ENCODE measurements around the gene PDE4D.

PDE4D gene

GRCh38 chr5:59164041-59164830, 729.3 kb downstream of the PDE4D start:
- in situ Hi-C loops (cut with MboI; ENCODE audit: low pct_unique_long_range_greater_than_20kb, low sequenced_read_pairs): loop anchor here (25.0 kb wide), 1 partner anchor 277 kb away; no protein-coding TSS in a partner anchor

DNA sequence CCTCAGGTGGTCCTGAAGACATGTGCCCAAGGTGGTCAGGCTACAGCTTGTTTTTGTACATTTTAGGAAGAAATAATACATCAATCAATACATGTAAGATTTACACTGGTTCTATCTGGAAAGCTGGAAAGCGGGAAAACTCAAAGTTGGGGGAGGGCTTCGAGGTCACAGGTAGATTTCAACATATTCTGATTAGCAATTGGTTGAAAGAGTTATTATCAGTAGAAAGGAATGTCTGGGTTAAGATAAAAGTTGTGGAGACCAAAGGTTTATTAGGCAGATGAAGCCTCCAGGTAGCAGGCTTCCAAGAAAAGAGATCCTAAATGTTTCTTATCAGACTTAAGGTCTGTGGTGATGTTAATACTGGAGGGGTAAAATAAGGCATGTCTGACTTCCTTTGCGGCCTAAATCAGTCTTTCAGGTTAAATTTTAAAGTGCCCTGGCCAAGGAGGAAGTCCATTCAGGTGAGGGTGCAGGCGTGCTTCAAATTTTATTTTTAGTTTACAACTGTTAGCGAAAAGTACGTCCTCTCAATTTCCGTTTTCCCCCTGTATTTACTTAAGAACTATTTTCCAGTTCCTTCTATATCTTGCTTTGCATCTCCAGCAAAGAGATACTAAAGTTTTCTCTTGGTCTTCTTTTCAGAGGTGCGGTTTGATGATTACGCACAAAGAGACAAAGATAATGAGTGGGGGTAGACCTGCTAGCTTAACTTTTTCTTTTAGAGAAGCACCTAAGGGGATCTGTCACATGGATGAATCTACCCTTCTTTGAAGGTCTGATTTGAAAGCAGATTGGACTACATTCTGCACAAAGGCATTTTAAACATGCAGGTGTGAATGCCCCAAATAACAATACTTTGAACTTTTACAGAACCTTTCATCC, 732.1 kb downstream of the PDE4D start:
- DNase-seq: no peak
- in situ Hi-C loops (cut with MboI; ENCODE audit: low pct_unique_long_range_greater_than_20kb, low sequenced_read_pairs): loop anchor here (25.0 kb wide), 1 partner anchor 274 kb away; no protein-coding TSS in a partner anchor

More at GRCh38 chr5:59164041-59164830, 729.3 kb downstream of the PDE4D start:
- no peak for DNase-seq

- in situ Hi-C loops (cut with MboI; ENCODE audit: low pct_unique_long_range_greater_than_20kb, low sequenced_read_pairs): loop anchor here (25.0 kb wide), 1 partner anchor 272 kb away; no protein-coding TSS in a partner anchor
- no peak for DNase-seq
Observed at GRCh38 chr5:59158637-59159391, 734.7 kb downstream of the PDE4D start.

DNA sequence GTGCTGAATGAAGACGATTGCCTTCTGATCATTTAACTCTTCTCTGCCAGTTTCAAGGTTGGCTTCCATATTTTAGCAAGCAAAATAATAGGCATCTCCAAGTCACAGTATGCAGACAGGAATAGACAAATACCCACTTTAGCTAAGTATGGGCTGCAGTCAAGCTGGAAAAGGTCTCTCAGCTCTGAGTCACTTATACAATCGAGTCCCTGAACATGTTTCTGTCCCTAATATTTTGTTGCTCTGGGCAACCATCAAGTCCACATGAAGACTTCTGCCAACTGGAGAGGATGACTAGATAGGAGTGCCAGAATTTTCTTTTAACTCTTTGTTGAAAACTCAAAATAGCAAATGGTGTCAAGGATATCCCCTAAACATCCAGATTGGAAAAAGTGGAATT, 735.4 kb downstream of the PDE4D start:
- no peak for DNase-seq
- in situ Hi-C loops (cut with MboI; ENCODE audit: low pct_unique_long_range_greater_than_20kb, low sequenced_read_pairs): loop anchor here (25.0 kb wide), 1 partner anchor 271 kb away; no protein-coding TSS in a partner anchor

GRCh38 chr5:59157068-59157467, 736.5 kb downstream of the PDE4D start:
- in situ Hi-C loops (cut with MboI; ENCODE audit: low pct_unique_long_range_greater_than_20kb, low sequenced_read_pairs): loop anchor here (25.0 kb wide), 1 partner anchor 270 kb away; no protein-coding TSS in a partner anchor

DNA sequence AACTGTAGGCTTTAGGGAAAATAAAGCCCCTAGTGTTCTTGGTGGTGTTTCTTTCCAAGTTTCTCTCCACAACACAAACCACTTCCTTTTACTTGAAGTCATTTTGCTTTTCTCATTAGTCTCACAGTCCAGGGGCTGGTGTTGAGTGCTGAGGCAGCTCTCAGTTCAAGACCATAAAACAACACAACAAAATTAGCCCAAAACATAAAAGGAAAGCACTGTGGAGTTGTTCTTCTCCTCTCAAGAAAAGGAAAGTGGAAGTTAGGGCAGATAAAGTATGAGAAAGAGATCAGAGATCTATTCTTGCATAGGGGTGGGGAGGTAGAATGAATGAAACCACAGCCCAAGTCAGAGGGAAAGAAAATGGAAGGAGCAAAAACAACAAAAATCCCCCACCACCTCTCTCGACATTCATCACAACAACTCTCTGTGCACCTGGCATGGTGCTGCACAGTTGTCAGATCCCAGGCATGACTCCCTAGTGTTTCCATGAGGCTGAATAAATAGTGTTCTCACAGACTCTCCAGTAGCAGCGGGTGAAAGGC, 740.8 kb downstream of the PDE4D start:
- in situ Hi-C loops (cut with MboI; ENCODE audit: low pct_unique_long_range_greater_than_20kb, low sequenced_read_pairs): loop anchor here (25.0 kb wide), 1 partner anchor 265 kb away; no protein-coding TSS in a partner anchor

More at GRCh38 chr5:59157068-59157467, 736.5 kb downstream of the PDE4D start:
- DNase-seq: no peak

GRCh38 chr5:59151162-59151889, 742.2 kb downstream of the PDE4D start:
- in situ Hi-C loops (cut with MboI; ENCODE audit: low pct_unique_long_range_greater_than_20kb, low sequenced_read_pairs): loop anchor here (25.0 kb wide), 1 partner anchor 264 kb away; no protein-coding TSS in a partner anchor
- DNase-seq: no peak

More for the DNA sequence above, 740.8 kb downstream of the PDE4D start:
- DNase-seq: peak; percentile 27

DNA sequence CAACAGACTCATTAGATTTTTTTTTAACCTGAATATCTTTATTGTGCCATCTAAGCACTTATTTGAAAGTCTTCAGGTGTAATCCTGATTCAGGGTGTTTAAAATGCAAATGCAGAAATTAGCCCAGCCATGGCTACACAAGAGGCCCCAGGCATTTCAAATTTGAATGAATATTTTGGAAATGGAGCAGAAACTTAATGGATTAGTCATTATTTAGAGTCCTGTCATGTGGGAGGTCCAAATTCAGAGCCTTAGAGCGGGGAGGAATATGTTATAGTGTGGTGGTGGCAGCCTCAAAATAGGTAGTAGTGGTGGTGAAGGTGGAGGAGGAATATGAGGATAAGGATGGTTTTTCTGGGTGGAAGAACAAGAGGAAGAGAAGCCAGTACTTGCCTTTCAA, 743.7 kb downstream of the PDE4D start:
- in situ Hi-C loops (cut with MboI; ENCODE audit: low pct_unique_long_range_greater_than_20kb, low sequenced_read_pairs): loop anchor here (25.0 kb wide), 1 partner anchor 263 kb away; no protein-coding TSS in a partner anchor
- DNase-seq: no peak

- no peak for DNase-seq
- in situ Hi-C loops (cut with MboI; ENCODE audit: low pct_unique_long_range_greater_than_20kb, low sequenced_read_pairs): no loop called here
Observed at GRCh38 chr5:59149271-59149670, 744.3 kb downstream of the PDE4D start.

DNA sequence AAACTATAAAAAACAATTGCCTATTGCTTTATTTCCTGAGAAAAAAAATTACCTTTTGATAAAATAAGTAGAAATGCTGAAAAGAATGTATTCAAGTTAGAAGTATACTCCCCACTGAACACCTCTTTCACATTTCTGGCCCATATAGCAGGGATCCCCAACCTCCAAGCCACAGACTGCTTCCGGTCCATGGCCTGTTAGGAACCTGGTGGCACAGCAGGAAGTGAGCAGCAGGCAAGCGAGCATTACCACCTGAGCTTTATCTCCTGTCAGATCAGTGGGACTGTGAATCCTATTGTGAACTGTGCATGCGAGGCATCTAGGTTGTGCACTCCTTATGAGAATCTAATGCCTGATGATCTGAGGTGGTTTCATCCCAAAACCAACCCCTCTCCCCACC, 746.8 kb downstream of the PDE4D start:
- in situ Hi-C loops (cut with MboI; ENCODE audit: low pct_unique_long_range_greater_than_20kb, low sequenced_read_pairs): no loop called here
- DNase-seq: no peak

GRCh38 chr5:59143926-59144333, 749.6 kb downstream of the PDE4D start:
- DNase-seq: no peak
- in situ Hi-C loops (cut with MboI; ENCODE audit: low pct_unique_long_range_greater_than_20kb, low sequenced_read_pairs): no loop called here

DNA sequence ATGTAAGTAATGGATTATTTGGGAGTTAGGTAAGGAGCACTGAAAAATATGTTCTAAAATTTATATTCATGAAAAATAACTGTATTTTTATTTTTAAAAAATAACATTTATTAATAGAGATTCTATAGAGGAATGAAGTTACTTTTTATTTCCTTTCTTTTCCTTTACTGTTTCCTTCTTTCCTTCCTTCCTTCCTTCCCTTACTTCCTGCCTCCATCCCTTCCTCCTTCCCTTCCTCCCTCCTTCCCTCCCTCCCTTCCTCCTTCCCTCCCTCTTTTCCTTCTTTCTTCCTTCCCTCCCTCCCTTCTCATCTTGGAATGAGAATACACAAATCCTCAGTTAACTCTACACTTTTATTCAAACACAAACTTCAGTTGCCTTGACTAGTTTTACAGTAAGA, 750.6 kb downstream of the PDE4D start:
- no peak for DNase-seq

DNA sequence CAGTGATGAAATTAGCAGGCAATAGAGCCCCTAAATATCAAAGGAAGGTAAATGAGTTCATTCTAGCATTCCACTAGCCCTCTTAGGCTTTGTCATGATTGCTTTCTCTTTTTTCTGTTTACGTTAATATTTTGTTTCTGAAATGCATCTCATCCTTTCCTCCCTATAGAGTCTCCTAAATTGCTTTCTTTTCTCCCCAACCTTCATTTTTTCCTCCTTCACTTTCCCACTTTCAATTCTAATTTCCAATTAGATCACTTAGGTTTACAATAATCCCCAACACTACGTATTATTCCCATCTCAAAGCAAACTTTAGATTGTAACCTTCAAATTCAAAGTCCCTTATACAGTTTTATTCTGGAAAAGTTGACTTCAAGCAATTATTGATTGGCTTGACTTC, 751.4 kb downstream of the PDE4D start:
- in situ Hi-C loops (cut with MboI; ENCODE audit: low pct_unique_long_range_greater_than_20kb, low sequenced_read_pairs): no loop called here
- no peak for DNase-seq

More for the DNA sequence above, 750.6 kb downstream of the PDE4D start:
- in situ Hi-C loops (cut with MboI; ENCODE audit: low pct_unique_long_range_greater_than_20kb, low sequenced_read_pairs): no loop called here

DNA sequence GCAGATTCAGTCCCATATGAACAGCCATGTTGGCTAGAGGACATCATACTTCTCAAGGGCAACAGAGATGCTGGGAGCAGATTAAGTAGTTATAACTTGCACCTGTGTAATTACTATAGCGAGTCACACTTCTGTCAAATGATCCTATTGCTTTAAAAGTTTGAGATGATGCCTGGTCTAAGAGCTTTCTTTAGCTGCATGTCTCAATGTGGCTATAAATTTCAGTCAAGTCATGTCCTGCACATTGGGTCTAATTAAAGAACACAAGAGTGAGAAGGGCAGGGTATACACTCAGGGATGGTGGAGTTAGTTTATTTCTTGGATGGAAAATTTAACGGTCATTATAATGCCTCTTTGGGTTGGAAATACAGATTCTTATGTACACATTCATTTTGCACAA, 753.4 kb downstream of the PDE4D start:
- in situ Hi-C loops (cut with MboI; ENCODE audit: low pct_unique_long_range_greater_than_20kb, low sequenced_read_pairs): no loop called here
- no peak for DNase-seq

DNA sequence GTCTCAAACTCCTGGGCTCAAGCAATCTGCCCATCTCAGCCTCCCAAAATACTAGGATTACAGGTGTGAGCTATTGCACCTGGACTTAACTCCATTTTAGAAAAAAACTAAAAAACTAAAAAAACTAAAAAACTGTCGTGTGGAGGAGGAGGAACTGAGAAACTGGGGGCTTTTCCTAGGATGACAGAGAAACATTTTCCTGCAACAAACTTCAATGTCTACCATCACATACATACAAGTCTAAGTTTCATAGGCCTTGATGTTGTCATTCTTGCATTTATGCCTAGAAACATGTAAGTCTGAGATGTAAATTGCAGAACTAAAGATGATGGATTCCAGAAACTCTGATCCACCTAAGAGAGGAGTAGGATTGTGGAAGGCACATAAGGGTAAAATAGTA, 753.8 kb downstream of the PDE4D start:
- in situ Hi-C loops (cut with MboI; ENCODE audit: low pct_unique_long_range_greater_than_20kb, low sequenced_read_pairs): no loop called here
- DNase-seq: no peak

GRCh38 chr5:59138509-59138908, 755.0 kb downstream of the PDE4D start:
- in situ Hi-C loops (cut with MboI; ENCODE audit: low pct_unique_long_range_greater_than_20kb, low sequenced_read_pairs): no loop called here
- no peak for DNase-seq

DNA sequence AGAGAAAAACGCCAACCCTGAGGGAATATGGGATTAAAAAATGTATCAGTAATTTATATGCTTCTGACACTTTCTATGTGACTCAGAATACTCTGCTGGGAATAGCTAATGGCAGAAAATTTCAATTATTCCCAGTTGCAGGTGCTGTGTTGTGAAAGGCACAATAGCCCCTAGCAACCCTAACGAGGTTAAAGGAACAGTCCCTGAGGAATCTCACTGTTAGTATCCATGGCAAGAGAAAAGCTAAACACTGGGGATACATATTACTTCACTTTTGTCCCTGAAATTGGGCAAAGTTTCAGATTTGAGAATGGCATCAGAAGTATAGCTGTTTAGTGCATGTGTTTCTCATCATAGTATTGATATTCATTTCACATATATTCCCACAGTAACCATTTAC, 755.7 kb downstream of the PDE4D start:
- in situ Hi-C loops (cut with MboI; ENCODE audit: low pct_unique_long_range_greater_than_20kb, low sequenced_read_pairs): no loop called here

DNA sequence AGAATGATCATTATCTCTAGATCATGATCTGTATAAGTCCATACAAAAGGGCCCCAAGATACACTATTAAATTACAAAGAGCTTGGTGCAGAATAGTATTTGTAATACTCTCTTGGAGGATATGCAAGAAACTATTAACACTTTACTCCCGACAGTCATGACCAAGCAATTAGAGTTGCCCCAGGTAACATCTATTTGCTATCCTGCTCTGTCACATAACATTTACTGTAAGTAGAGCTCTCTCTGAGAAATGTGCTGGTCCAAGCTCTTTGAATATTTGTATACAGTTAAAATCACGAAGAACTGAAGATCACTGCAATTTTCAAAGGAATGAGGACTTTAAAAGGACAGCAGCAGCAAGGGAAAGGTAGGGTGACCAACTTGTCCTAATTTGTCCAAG, 757.0 kb downstream of the PDE4D start:
- no peak for DNase-seq
- in situ Hi-C loops (cut with MboI; ENCODE audit: low pct_unique_long_range_greater_than_20kb, low sequenced_read_pairs): no loop called here

More for the DNA sequence above, 755.7 kb downstream of the PDE4D start:
- DNase-seq: no peak
